ENCODE measurements around the gene HOXC10. TPM values are rescaled to one million over a fixed set of nuclear protein-coding genes. Genes with fewer than 3 reads are reported as not detected.

Gene HOXC10
- total RNA-seq, 2 donors from 2014 or later: not detected

- H3K27ac Mint-ChIP-seq: no peak overlapping the region
- H3K27me3 Mint-ChIP-seq: peaks cover 73 to 85% of the 10 kb centered on the region in 2 donors
- H3K36me3 Mint-ChIP-seq: no peaks in the 10 kb centered on the region
- H3K9me3 Mint-ChIP-seq: no peaks in the 10 kb centered on the region
- H3K4me1 Mint-ChIP-seq (ENCODE audit: low read depth in 2 of 2): peaks cover 14 to 16% of the 10 kb centered on the region in 2 donors
- H3K4me3 Mint-ChIP-seq: no peak overlapping the region
- DNase-seq (ENCODE audit: low spot score) (no peak), ATAC-seq (no peak)
Observed at GRCh38 chr12:53982648-53983567, 2.0 kb upstream of the HOXC10 start.

DNA sequence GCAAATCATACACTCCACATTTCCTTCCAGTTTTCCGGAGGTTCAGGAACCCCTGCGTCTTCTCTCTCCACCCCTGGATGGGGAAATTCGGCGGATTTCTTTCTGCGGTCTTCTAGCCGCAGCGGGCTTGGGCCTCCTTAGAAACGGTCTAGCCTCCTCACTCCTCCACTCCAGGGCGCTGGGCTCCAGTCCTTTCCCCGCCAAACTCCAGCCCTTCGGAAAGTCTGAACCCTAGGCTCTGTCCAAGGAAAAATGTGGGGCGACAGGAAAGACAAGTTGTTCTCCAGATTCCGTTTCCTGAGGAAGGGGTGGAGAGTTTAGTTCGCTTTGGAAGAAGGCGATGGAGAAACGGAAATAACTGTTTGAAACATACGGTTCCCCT lies 1.4 kb upstream of the HOXC10 start:
- DNase-seq (ENCODE audit: low spot score) (no peak), ATAC-seq (no peak)
- Mint-ChIP-seq H3K36me3 (no peaks in the 10 kb centered on the region), H3K27ac (no peak overlapping the region), H3K4me3 (no peak overlapping the region), H3K9me3 (no peaks in the 10 kb centered on the region), H3K27me3 (peaks cover 72 to 85% of the 10 kb centered on the region in 2 donors), H3K4me1 (ENCODE audit: low read depth in 2 of 2) (peaks cover 13 to 16% of the 10 kb centered on the region in 2 donors)

GRCh38 chr12:53983950-53984572 lies 885 bp upstream of the HOXC10 start:
- no peak for ATAC-seq
- Mint-ChIP-seq H3K27me3 (peaks cover 75 to 85% of the 10 kb centered on the region in 2 donors), H3K4me1 (ENCODE audit: low read depth in 2 of 2) (peaks cover 16 to 19% of the 10 kb centered on the region in 2 donors), H3K27ac (no peak overlapping the region), H3K4me3 (no peak overlapping the region), H3K36me3 (no peaks in the 10 kb centered on the region), H3K9me3 (no peaks in the 10 kb centered on the region)
- DNase-seq (ENCODE audit: low spot score): no peak

DNA sequence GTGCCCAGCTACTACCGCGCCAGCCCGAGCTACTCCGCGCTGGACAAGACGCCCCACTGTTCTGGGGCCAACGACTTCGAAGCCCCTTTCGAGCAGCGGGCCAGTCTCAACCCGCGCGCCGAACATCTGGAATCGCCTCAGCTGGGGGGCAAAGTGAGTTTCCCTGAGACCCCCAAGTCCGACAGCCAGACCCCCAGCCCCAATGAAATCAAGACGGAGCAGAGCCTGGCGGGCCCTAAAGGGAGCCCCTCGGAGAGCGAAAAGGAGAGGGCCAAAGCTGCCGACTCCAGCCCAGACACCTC lies 697 bp downstream of the HOXC10 start:
- ATAC-seq: no peak
- Mint-ChIP-seq H3K27me3 (peaks cover 75 to 85% of the 10 kb centered on the region in 2 donors), H3K4me3 (peak overlapping the region; percentile 65), H3K9me3 (no peaks in the 10 kb centered on the region), H3K4me1 (ENCODE audit: low read depth in 2 of 2) (peaks cover 30% of the 10 kb centered on the region in 2 donors), H3K27ac (no peak overlapping the region), H3K36me3 (no peaks in the 10 kb centered on the region)
- no peak for DNase-seq (ENCODE audit: low spot score)

DNA sequence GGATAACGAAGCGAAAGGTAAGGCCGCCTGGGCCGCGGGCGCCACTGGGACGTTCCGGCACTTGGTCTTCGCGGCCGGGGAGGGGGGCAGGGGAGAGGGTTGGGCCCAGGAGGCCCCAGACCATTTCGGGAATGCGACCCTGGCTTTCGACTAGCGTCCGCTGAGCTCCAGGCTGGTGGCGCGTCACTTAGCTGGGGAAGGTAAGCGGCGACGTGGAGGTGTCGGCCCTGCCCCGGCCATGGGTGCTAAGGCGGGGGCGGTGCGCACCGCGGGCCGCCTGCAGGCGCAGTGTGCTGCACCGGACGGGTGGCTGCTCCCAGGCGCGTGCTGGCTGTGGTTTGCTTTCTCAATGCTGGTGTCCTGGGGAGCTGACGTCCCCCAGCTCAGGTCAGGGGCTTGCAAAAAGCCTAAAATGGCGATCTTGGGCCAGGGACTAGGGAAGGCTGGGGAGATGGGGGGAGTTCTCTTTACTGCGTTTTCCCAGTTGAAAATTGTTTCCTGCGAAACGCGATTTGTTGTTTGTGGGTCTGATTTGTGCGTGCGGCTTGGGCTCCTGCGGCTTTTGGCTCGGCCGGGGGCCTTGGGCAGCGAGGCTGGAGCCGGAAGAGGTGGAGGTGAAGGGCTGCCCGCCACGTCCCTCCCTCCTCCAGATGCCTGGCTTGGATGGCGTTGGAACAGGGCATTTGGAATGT lies 1.2 kb downstream of the HOXC10 start:
- Mint-ChIP-seq H3K9me3 (no peaks in the 10 kb centered on the region), H3K4me1 (ENCODE audit: low read depth in 2 of 2) (peaks cover 30 to 34% of the 10 kb centered on the region in 2 donors), H3K36me3 (no peaks in the 10 kb centered on the region), H3K4me3 (peak overlapping the region; percentile 39), H3K27me3 (peaks cover 75 to 85% of the 10 kb centered on the region in 2 donors), H3K27ac (no peak overlapping the region)
- DNase-seq (ENCODE audit: low spot score) (no peak), ATAC-seq (peak; percentile 62 to 70)

GRCh38 chr12:53986686-53987483 lies 1.9 kb downstream of the HOXC10 start:
- peaks cover 30 to 34% of the 10 kb centered on the region in 2 donors for H3K4me1 Mint-ChIP-seq (ENCODE audit: low read depth in 2 of 2)
- peak overlapping the region; percentile 17 for H3K4me3 Mint-ChIP-seq
- peaks cover 71 to 85% of the 10 kb centered on the region in 2 donors for H3K27me3 Mint-ChIP-seq
- ATAC-seq (no peak), DNase-seq (ENCODE audit: low spot score) (no peak)
- no peak overlapping the region for H3K27ac Mint-ChIP-seq
- H3K9me3 Mint-ChIP-seq: no peaks in the 10 kb centered on the region
- H3K36me3 Mint-ChIP-seq: no peaks in the 10 kb centered on the region

DNA sequence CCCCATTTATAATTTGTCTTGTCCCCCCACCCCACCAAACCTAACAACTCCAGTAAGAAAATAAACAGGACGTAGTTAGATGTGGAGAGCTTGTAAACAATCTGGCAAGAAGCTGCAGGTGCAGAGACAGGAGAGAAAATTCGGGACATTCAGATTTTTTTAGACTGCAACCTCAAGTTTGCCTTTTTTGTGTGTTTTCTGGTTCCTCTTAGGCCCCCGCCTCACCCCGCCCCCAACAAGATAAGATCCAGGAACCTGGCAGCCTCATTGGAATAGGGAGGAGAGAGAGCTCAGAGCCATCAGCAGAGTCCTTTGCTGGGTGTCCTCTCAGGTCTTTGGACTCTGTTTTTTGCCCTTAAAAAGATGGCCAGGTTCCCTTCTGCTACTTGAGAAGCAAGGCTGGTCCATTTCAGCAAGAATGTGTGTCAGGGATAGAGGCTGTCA lies 2.9 kb downstream of the HOXC10 start:
- no peaks in the 10 kb centered on the region for H3K9me3 Mint-ChIP-seq
- H3K4me3 Mint-ChIP-seq: no peak overlapping the region
- ATAC-seq (no peak), DNase-seq (ENCODE audit: low spot score) (no peak)
- no peaks in the 10 kb centered on the region for H3K36me3 Mint-ChIP-seq
- H3K27ac Mint-ChIP-seq: no peak overlapping the region
- H3K27me3 Mint-ChIP-seq: peaks cover 73 to 88% of the 10 kb centered on the region in 2 donors
- peaks cover 30 to 34% of the 10 kb centered on the region in 2 donors for H3K4me1 Mint-ChIP-seq (ENCODE audit: low read depth in 2 of 2)

DNA sequence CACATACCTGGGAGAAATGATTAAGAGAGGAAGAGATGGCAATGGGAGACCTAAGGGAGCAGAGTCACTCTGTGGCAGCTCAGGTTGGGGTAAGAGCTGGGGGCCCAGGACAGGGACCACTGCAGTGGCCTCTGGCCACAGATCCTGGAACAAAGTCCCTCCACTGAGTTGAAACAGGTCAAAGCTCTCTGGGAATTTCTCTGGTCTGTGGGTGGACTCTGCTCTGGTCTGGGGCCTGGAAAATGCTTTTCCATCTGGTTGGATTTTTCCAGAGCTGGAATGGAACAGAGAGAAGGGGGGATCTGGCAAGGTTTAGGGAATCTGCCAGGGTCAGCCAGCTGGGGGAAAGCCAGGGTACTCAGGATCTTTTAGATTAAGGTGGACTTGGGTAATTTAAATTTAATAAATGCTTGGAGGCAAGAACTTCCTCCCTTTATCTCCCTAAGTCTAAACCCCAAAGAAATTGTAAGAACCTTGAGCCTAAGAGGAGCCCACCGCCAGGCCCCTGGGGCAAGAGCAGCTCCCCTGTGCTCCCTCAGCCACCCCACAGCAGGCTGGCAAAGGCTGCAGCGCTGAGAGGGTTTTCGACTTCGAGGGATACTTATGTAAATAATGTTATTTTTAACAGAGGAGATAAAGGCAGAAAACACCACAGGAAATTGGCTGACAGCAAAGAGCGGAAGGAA lies 3.7 kb downstream of the HOXC10 start:
- peak overlapping the region; percentile 9 for H3K4me3 Mint-ChIP-seq
- DNase-seq (ENCODE audit: low spot score): no peak
- no peak overlapping the region for H3K27ac Mint-ChIP-seq
- no peak for ATAC-seq
- no peaks in the 10 kb centered on the region for H3K36me3 Mint-ChIP-seq
- peaks cover 73 to 87% of the 10 kb centered on the region in 2 donors for H3K27me3 Mint-ChIP-seq
- peaks cover 30 to 38% of the 10 kb centered on the region in 2 donors for H3K4me1 Mint-ChIP-seq (ENCODE audit: low read depth in 2 of 2)
- H3K9me3 Mint-ChIP-seq: no peaks in the 10 kb centered on the region

GRCh38 chr12:53989227-53990113 lies 4.5 kb downstream of the HOXC10 start:
- Mint-ChIP-seq H3K27me3 (peaks cover 78 to 94% of the 10 kb centered on the region in 2 donors), H3K36me3 (no peaks in the 10 kb centered on the region), H3K4me3 (peak overlapping the region; percentile 9), H3K9me3 (no peaks in the 10 kb centered on the region), H3K4me1 (ENCODE audit: low read depth in 2 of 2) (peaks cover 30 to 41% of the 10 kb centered on the region in 2 donors), H3K27ac (no peak overlapping the region)
- ATAC-seq: no peak
- DNase-seq (ENCODE audit: low spot score): no peak

DNA sequence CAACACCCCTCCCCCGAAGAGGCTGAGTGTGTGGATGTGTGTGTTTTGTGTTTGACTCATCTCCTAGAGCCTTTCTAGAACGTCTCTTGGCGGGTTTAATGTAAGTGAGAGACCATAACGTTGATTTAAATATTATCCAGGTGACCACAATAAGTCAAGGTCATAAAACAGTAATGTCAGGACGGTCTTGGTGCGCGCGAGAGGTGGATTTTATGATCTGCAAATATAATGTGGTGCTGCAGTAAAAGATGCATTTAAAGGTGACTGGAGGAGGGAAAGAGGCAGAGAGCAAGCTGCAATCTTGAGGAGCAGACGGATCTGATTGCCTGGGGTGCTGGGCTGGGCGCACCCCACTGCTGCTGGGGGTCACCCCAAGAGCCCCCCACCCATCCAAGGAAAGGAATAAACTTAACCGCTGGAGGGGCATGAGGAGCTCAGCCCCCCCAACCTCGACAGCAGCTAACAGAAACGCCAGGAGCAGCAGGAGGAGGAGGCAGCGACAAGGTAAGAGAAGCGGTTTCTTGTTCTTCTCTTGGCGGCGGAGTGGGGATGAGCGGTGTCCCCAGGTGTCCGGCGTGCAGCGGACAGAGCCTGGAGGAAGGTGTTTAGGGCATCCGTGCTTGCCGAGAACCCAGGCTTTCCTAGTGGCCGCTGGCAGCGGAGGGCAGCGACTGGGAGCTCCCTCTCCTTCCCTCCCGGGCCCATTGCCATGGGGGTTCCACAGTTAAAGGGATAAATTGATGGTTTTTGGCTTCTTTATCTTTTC lies 5.5 kb downstream of the HOXC10 start:
- peaks cover 77 to 94% of the 10 kb centered on the region in 2 donors for H3K27me3 Mint-ChIP-seq
- no peak for DNase-seq (ENCODE audit: low spot score)
- no peak overlapping the region for H3K27ac Mint-ChIP-seq
- no peaks in the 10 kb centered on the region for H3K36me3 Mint-ChIP-seq
- peak overlapping the region; percentile 9 for H3K4me3 Mint-ChIP-seq
- H3K4me1 Mint-ChIP-seq (ENCODE audit: low read depth in 2 of 2): peaks cover 38 to 43% of the 10 kb centered on the region in 2 donors
- ATAC-seq: no peak
- no peaks in the 10 kb centered on the region for H3K9me3 Mint-ChIP-seq

DNA sequence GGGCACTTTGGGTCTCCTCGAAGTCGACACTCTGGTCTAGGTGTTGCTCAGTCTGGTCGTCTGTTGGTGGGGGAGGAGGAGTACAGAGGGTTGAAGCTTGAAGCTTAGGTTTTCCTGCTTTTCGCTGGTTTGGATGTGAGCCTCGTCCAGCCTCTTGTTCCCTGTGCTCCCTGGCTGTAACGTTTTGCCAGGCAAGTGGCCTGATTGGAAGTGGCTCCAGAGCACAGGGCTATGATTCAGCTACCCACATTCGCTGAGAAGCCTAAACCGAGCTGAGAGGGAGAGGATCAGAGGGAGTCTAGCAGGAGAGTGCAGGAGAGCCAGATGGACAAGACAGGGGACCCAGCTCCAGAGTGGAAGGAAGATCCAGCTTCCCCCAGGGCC lies 6.1 kb downstream of the HOXC10 start:
- H3K27ac Mint-ChIP-seq: no peak overlapping the region
- H3K9me3 Mint-ChIP-seq: no peaks in the 10 kb centered on the region
- no peak for DNase-seq (ENCODE audit: low spot score)
- H3K4me1 Mint-ChIP-seq (ENCODE audit: low read depth in 2 of 2): peaks cover 44 to 46% of the 10 kb centered on the region in 2 donors
- no peak overlapping the region for H3K4me3 Mint-ChIP-seq
- no peaks in the 10 kb centered on the region for H3K36me3 Mint-ChIP-seq
- ATAC-seq: no peak
- H3K27me3 Mint-ChIP-seq: peaks cover 80 to 98% of the 10 kb centered on the region in 2 donors
